ENCODE measurements around the gene KIAA1958. TPM values are rescaled to one million over a fixed set of nuclear protein-coding genes. Genes with fewer than 3 reads are reported as not detected.
"Not testable (repeated sequence)": the region's sequence is repeated elsewhere in the genome, so short reads cannot be mapped to it uniquely, and the experiment has no call there.

The KIAA1958 gene
- total and polyA plus RNA-seq, 7 experiments from 2014 or later = 3.2 to 8.3 (median 6.4) TPM

GRCh38 chr9:112508377-112508776 lies 21.8 kb downstream of the KIAA1958 start:
- no peaks in the 10 kb centered on the region for H3K36me3 ChIP-seq (ENCODE audit: control insufficient read depth in 2 of 3, insufficient read depth in 3 of 3, low read length in 3 of 3)
- H3K4me3 Mint-ChIP-seq = no peak overlapping the region
- CTCF ChIA-PET = interaction anchor here (0.6 kb wide), 1 partner anchor 277 kb away, joined by 3 read pairs; no protein-coding TSS in a partner anchor

GRCh38 chr9:112512377-112512776 lies 25.8 kb downstream of the KIAA1958 start:
- H3K9me3 ChIP-seq (ENCODE audit: control insufficient read depth in 2 of 3, low read length in 3 of 3); H3K27ac ChIP-seq (ENCODE audit: low read depth, low read length); H3K36me3 ChIP-seq (ENCODE audit: control insufficient read depth in 2 of 3, insufficient read depth in 3 of 3, low read length in 3 of 3); intact Hi-C loops (cut with micrococcal nuclease); H3K4me1 Mint-ChIP-seq; H3K27me3 Mint-ChIP-seq; H3K27me3 ChIP-seq (ENCODE audit: control insufficient read depth in 2 of 2, insufficient read depth in 2 of 2, low read length in 2 of 2); H3K4me3 ChIP-seq (ENCODE audit: low read length); POLR2A ChIA-PET; H3K9me3 Mint-ChIP-seq; ATAC-seq; H3K36me3 Mint-ChIP-seq; H3K4me3 Mint-ChIP-seq; CTCF ChIA-PET; DNase-seq; H3K4me1 ChIP-seq (ENCODE audit: control insufficient read depth in 2 of 2, insufficient read depth in 2 of 2, low read length in 2 of 2): not testable (repeated sequence)
- H3K27ac Mint-ChIP-seq = peak overlapping the region in 1 of 9 donors; percentile 18

More at GRCh38 chr9:112508377-112508776, 21.8 kb downstream of the KIAA1958 start:
- no peaks in the 10 kb centered on the region for H3K9me3 ChIP-seq (ENCODE audit: control insufficient read depth in 2 of 3, low read length in 3 of 3)
- Mint-ChIP-seq H3K36me3 (peaks cover 0 to 2% (median 0%) of the 10 kb centered on the region in 5 donors), H3K9me3 (peaks cover 0 to 2% (median 0%) of the 10 kb centered on the region in 11 donors), H3K27ac (no peak overlapping the region), H3K4me1 (peaks cover 0 to 8% (median 0%) of the 10 kb centered on the region in 7 donors), H3K27me3 (no peaks in the 10 kb centered on the region)
- no peak overlapping the region for H3K4me3 ChIP-seq (ENCODE audit: low read length)
- ATAC-seq (no peak), DNase-seq (no peak)
- no peak overlapping the region for H3K27ac ChIP-seq (ENCODE audit: low read depth, low read length)
- intact Hi-C loops (cut with micrococcal nuclease) = no loop called here
- no peaks in the 10 kb centered on the region for H3K27me3 ChIP-seq (ENCODE audit: control insufficient read depth in 2 of 2, insufficient read depth in 2 of 2, low read length in 2 of 2)
- POLR2A ChIA-PET = no interaction called here
- H3K4me1 ChIP-seq (ENCODE audit: control insufficient read depth in 2 of 2, insufficient read depth in 2 of 2, low read length in 2 of 2) = no peaks in the 10 kb centered on the region

DNA sequence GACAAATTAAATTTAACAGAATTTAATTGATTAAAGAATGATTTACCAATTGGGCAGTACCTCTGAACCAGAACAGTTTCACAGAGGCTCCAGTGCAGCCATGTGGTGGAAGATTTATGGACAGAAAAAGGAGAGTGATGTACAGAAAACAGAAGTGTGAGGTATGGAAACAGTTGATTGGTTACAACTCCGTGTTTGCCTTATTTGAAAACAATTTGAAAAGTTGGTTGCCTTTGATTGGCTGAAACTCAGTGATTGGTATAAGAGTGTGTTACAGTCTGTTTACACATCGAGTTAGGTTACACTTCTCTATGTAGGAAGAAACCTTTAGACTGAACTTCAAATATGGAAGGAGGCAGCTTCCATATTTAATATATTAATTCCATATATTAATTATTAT lies 30.1 kb downstream of the KIAA1958 start:
- no peak for ATAC-seq
- Histone ChIP-seq H3K4me3 (ENCODE audit: low read length) (no peak overlapping the region), H3K9me3 (ENCODE audit: control insufficient read depth in 2 of 3, low read length in 3 of 3) (no peaks in the 10 kb centered on the region), H3K27ac (ENCODE audit: low read depth, low read length) (no peak overlapping the region), H3K36me3 (ENCODE audit: control insufficient read depth in 2 of 3, insufficient read depth in 3 of 3, low read length in 3 of 3) (no peaks in the 10 kb centered on the region), H3K27me3 (ENCODE audit: control insufficient read depth in 2 of 2, insufficient read depth in 2 of 2, low read length in 2 of 2) (no peaks in the 10 kb centered on the region), H3K4me1 (ENCODE audit: control insufficient read depth in 2 of 2, insufficient read depth in 2 of 2, low read length in 2 of 2) (no peaks in the 10 kb centered on the region)
- Mint-ChIP-seq H3K4me1 (peaks cover 0 to 13% (median 0%) of the 10 kb centered on the region in 7 donors), H3K9me3 (no peaks in the 10 kb centered on the region), H3K27ac (no peak overlapping the region), H3K4me3 (no peak overlapping the region), H3K27me3 (no peaks in the 10 kb centered on the region), H3K36me3 (no peaks in the 10 kb centered on the region)
- intact Hi-C loops (cut with micrococcal nuclease) = no loop called here
- DNase-seq = no peak
- ChIA-PET POLR2A (no interaction called here), CTCF (no interaction called here)

- CTCF ChIA-PET = no interaction called here
These were observed 33.4 kb downstream of the KIAA1958 start for GRCh38 chr9:112520069-112520468.

GRCh38 chr9:112520656-112521055 lies 34.0 kb downstream of the KIAA1958 start:
- no peak overlapping the region for H3K4me3 ChIP-seq (ENCODE audit: low read length)
- H3K9me3 ChIP-seq (ENCODE audit: control insufficient read depth in 2 of 3, low read length in 3 of 3) = no peaks in the 10 kb centered on the region
- H3K27me3 ChIP-seq (ENCODE audit: control insufficient read depth in 2 of 2, insufficient read depth in 2 of 2, low read length in 2 of 2) = no peaks in the 10 kb centered on the region
- H3K4me1 Mint-ChIP-seq = peaks cover 0 to 17% (median 0%) of the 10 kb centered on the region in 7 donors
- peaks cover 0 to 6% (median 0%) of the 10 kb centered on the region in 5 donors for H3K36me3 Mint-ChIP-seq
- intact Hi-C loops (cut with micrococcal nuclease) = no loop called here
- DNase-seq = no peak
- CTCF ChIA-PET = no interaction called here
- H3K36me3 ChIP-seq (ENCODE audit: control insufficient read depth in 2 of 3, insufficient read depth in 3 of 3, low read length in 3 of 3) = no peaks in the 10 kb centered on the region
- no peaks in the 10 kb centered on the region for H3K4me1 ChIP-seq (ENCODE audit: control insufficient read depth in 2 of 2, insufficient read depth in 2 of 2, low read length in 2 of 2)
- ATAC-seq = no peak
- H3K27ac Mint-ChIP-seq = no peak overlapping the region
- POLR2A ChIA-PET = no interaction called here
- H3K27me3 Mint-ChIP-seq = no peaks in the 10 kb centered on the region
- no peak overlapping the region for H3K27ac ChIP-seq (ENCODE audit: low read depth, low read length)
- no peak overlapping the region for H3K4me3 Mint-ChIP-seq
- no peaks in the 10 kb centered on the region for H3K9me3 Mint-ChIP-seq

More at GRCh38 chr9:112520069-112520468, 33.4 kb downstream of the KIAA1958 start:
- Mint-ChIP-seq H3K27ac (peak overlapping the region in 1 of 9 donors; percentile 10), H3K36me3 (peaks cover 0 to 6% (median 0%) of the 10 kb centered on the region in 5 donors), H3K4me3 (no peak overlapping the region), H3K9me3 (no peaks in the 10 kb centered on the region), H3K4me1 (peaks cover 0 to 17% (median 0%) of the 10 kb centered on the region in 7 donors), H3K27me3 (no peaks in the 10 kb centered on the region)
- no peaks in the 10 kb centered on the region for H3K4me1 ChIP-seq (ENCODE audit: control insufficient read depth in 2 of 2, insufficient read depth in 2 of 2, low read length in 2 of 2)
- intact Hi-C loops (cut with micrococcal nuclease) = no loop called here
- no peak overlapping the region for H3K4me3 ChIP-seq (ENCODE audit: low read length)
- H3K27me3 ChIP-seq (ENCODE audit: control insufficient read depth in 2 of 2, insufficient read depth in 2 of 2, low read length in 2 of 2) = no peaks in the 10 kb centered on the region
- no peak overlapping the region for H3K27ac ChIP-seq (ENCODE audit: low read depth, low read length)
- POLR2A ChIA-PET = no interaction called here
- DNase-seq (no peak), ATAC-seq (no peak)
- H3K9me3 ChIP-seq (ENCODE audit: control insufficient read depth in 2 of 3, low read length in 3 of 3) = no peaks in the 10 kb centered on the region
- H3K36me3 ChIP-seq (ENCODE audit: control insufficient read depth in 2 of 3, insufficient read depth in 3 of 3, low read length in 3 of 3) = no peaks in the 10 kb centered on the region

GRCh38 chr9:112526973-112527372 lies 40.3 kb downstream of the KIAA1958 start:
- H3K9me3 ChIP-seq (ENCODE audit: control insufficient read depth in 2 of 3, low read length in 3 of 3) = no peaks in the 10 kb centered on the region
- Mint-ChIP-seq H3K27ac (no peak overlapping the region), H3K4me3 (no peak overlapping the region), H3K27me3 (no peaks in the 10 kb centered on the region), H3K4me1 (peaks cover 0 to 11% (median 0%) of the 10 kb centered on the region in 7 donors), H3K9me3 (peaks cover 0 to 3% (median 0%) of the 10 kb centered on the region in 11 donors), H3K36me3 (peaks cover 0 to 25% (median 5%) of the 10 kb centered on the region in 5 donors)
- intact Hi-C loops (cut with micrococcal nuclease) = no loop called here
- no peak for DNase-seq
- H3K4me3 ChIP-seq (ENCODE audit: low read length) = no peak overlapping the region
- H3K4me1 ChIP-seq (ENCODE audit: control insufficient read depth in 2 of 2, insufficient read depth in 2 of 2, low read length in 2 of 2) = no peaks in the 10 kb centered on the region
- H3K27me3 ChIP-seq (ENCODE audit: control insufficient read depth in 2 of 2, insufficient read depth in 2 of 2, low read length in 2 of 2) = no peaks in the 10 kb centered on the region
- CTCF ChIA-PET = interaction anchor here (0.7 kb wide), 1 partner anchor 293 kb away, joined by 3 read pairs; no protein-coding TSS in a partner anchor
- no peaks in the 10 kb centered on the region for H3K36me3 ChIP-seq (ENCODE audit: control insufficient read depth in 2 of 3, insufficient read depth in 3 of 3, low read length in 3 of 3)
- POLR2A ChIA-PET = interaction anchor here (0.7 kb wide), 1 partner anchor 41 kb away, joined by 3 read pairs; the partner anchor contains the start of gene KIAA1958
- H3K27ac ChIP-seq (ENCODE audit: low read depth, low read length) = no peak overlapping the region
- no peak for ATAC-seq

DNA sequence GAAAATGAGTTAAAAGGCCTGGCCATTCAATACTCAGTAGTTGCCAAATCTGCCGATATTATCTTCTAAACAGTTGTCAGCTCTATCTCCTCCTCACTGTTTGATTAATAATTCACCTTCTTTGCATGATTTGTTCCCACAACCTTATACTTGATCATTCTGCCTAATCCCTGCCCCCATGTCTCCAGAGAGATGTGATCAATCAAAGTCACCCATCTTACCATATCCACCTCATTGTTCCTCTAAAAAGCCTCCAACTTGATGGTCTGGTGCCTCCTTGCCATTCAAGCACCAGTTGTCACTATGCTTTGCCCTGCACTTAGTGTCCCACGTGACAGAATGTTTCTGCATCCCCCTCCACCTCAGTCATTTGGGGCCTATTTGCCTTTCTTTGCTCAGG lies 41.3 kb downstream of the KIAA1958 start:
- DNase-seq (no peak), ATAC-seq (no peak)
- Mint-ChIP-seq H3K36me3 (peaks cover 0 to 21% (median 4%) of the 10 kb centered on the region in 5 donors), H3K9me3 (peaks cover 0 to 3% (median 0%) of the 10 kb centered on the region in 11 donors), H3K4me1 (peaks cover 0 to 11% (median 0%) of the 10 kb centered on the region in 7 donors), H3K4me3 (no peak overlapping the region), H3K27ac (peak overlapping the region in 1 of 9 donors; percentile 4), H3K27me3 (no peaks in the 10 kb centered on the region)
- H3K4me3 ChIP-seq (ENCODE audit: low read length) = no peak overlapping the region
- H3K4me1 ChIP-seq (ENCODE audit: control insufficient read depth in 2 of 2, insufficient read depth in 2 of 2, low read length in 2 of 2) = no peaks in the 10 kb centered on the region
- no peaks in the 10 kb centered on the region for H3K9me3 ChIP-seq (ENCODE audit: control insufficient read depth in 2 of 3, low read length in 3 of 3)
- H3K27me3 ChIP-seq (ENCODE audit: control insufficient read depth in 2 of 2, insufficient read depth in 2 of 2, low read length in 2 of 2) = no peaks in the 10 kb centered on the region
- no peaks in the 10 kb centered on the region for H3K36me3 ChIP-seq (ENCODE audit: control insufficient read depth in 2 of 3, insufficient read depth in 3 of 3, low read length in 3 of 3)
- intact Hi-C loops (cut with micrococcal nuclease) = no loop called here
- ChIA-PET POLR2A (no interaction called here), CTCF (interaction anchor here (0.7 kb wide), 1 partner anchor 292 kb away, joined by 3 read pairs; no protein-coding TSS in a partner anchor)
- no peak overlapping the region for H3K27ac ChIP-seq (ENCODE audit: low read depth, low read length)

Measured in naive thymus-derived CD4-positive, alpha-beta T cell (primary cell).